H9 (cell line): ENCODE results near the gene OR56A4. TPM values are rescaled to one million over a fixed set of nuclear protein-coding genes. Genes with fewer than 3 reads are reported as not detected.

Source experiments
- DNase-seq: peaks from one replicate; pipeline ENCODE4 v3.0.0-alpha.2; 2017
- H2AFZ ChIP-seq: one replicate; pipeline ENCODE4 v1.6.1; 2013; ENCODE audit warnings: mild to moderate bottlenecking, low read length, control low read depth, moderate library complexity
- H2AK5ac ChIP-seq: 2 replicates; pipeline ENCODE4 v1.6.1; 2013; ENCODE audit warnings: low read length, control low read depth, mixed read lengths; ENCODE audit not compliant: insufficient read length
- H2BK120ac ChIP-seq: one replicate; pipeline ENCODE4 v1.6.1; 2013; ENCODE audit warnings: low read depth, mild to moderate bottlenecking, low read length, control low read depth, inconsistent platforms; ENCODE audit not compliant: poor library complexity, severe bottlenecking
- H2BK12ac ChIP-seq: 2 replicates; pipeline ENCODE4 v1.6.1; 2013; ENCODE audit warnings: low read length, control low read depth, mixed read lengths, low read depth; ENCODE audit not compliant: insufficient read length
- H2BK15ac ChIP-seq: 2 replicates; pipeline ENCODE4 v1.6.1; 2013; ENCODE audit warnings: low read depth, low read length, control low read depth
- H2BK20ac ChIP-seq: one replicate; pipeline ENCODE4 v1.6.1; 2013; ENCODE audit warnings: low read depth, mild to moderate bottlenecking, low read length, control low read depth, inconsistent platforms; ENCODE audit not compliant: poor library complexity, severe bottlenecking
- H2BK5ac ChIP-seq: 2 replicates; pipeline ENCODE4 v1.6.1; 2013; ENCODE audit warnings: low read length, control low read depth, mixed read lengths; ENCODE audit not compliant: insufficient read length
- H3K14ac ChIP-seq: 2 replicates; pipeline ENCODE4 v1.6.1; 2013; ENCODE audit warnings: low read length, control low read depth; ENCODE audit not compliant: insufficient read depth
- H3K18ac ChIP-seq: 2 replicates; pipeline ENCODE4 v1.6.1; 2013; ENCODE audit warnings: low read depth, mild to moderate bottlenecking, mixed read lengths, low read length, control low read depth; ENCODE audit not compliant: insufficient read length
- H3K23ac ChIP-seq: 2 replicates; pipeline ENCODE4 v1.6.1; 2013; ENCODE audit warnings: low read length, control low read depth, mixed read lengths, low read depth; ENCODE audit not compliant: insufficient read length
- H3K23me2 ChIP-seq: 2 replicates; pipeline ENCODE4 v1.6.1; 2013; ENCODE audit warnings: low read depth, mild to moderate bottlenecking, mixed read lengths, low read length, control low read depth; ENCODE audit not compliant: insufficient read length, poor library complexity, severe bottlenecking
- H3K27ac ChIP-seq: 2 replicates; pipeline ENCODE4 v1.5.1; 2013; ENCODE audit warnings: low read length, control low read depth, mixed read lengths, low read depth; ENCODE audit not compliant: insufficient read length
- H3K27me3 ChIP-seq: 2 replicates; pipeline ENCODE4 v1.6.1; 2013; ENCODE audit warnings: low read length, control low read depth, inconsistent platforms; ENCODE audit not compliant: insufficient read depth
- H3K4ac ChIP-seq: 2 replicates; pipeline ENCODE4 v1.6.1; 2013; ENCODE audit warnings: low read depth, mild to moderate bottlenecking, control low read depth, inconsistent platforms, low read length, moderate library complexity
- H3K4me1 ChIP-seq: 2 replicates; pipeline ENCODE4 v1.6.1; 2013; ENCODE audit warnings: low read length, control low read depth, inconsistent platforms; ENCODE audit not compliant: insufficient read depth
- H3K4me2 ChIP-seq: 2 replicates; pipeline ENCODE4 v1.6.1; 2013; ENCODE audit warnings: low read length, control low read depth, mixed read lengths; ENCODE audit not compliant: insufficient read length, insufficient read depth
- H3K56ac ChIP-seq: 2 replicates; pipeline ENCODE4 v1.6.1; 2013; ENCODE audit warnings: low read depth, mild to moderate bottlenecking, mixed read lengths, low read length, control low read depth; ENCODE audit not compliant: insufficient read length
- H3K79me1 ChIP-seq: 2 replicates; pipeline ENCODE4 v1.6.1; 2013; ENCODE audit warnings: low read depth, mild to moderate bottlenecking, moderate library complexity, low read length, control low read depth, inconsistent platforms; ENCODE audit not compliant: insufficient read depth, poor library complexity, severe bottlenecking
- H3K79me2 ChIP-seq: 2 replicates; pipeline ENCODE4 v1.6.1; 2013; ENCODE audit warnings: low read length, control low read depth, inconsistent platforms; ENCODE audit not compliant: insufficient read depth
- H3K9ac ChIP-seq: 2 replicates; pipeline ENCODE4 v1.6.1; 2013; ENCODE audit warnings: low read length, control low read depth, mixed read lengths; ENCODE audit not compliant: insufficient read length; ENCODE audit errors: extremely low read depth
- H3K9me3 ChIP-seq: one replicate; pipeline ENCODE4 v1.6.1; 2013; ENCODE audit warnings: low read depth, low read length, inconsistent platforms; ENCODE audit not compliant: control insufficient read depth
- H3T11ph ChIP-seq: one replicate; pipeline ENCODE4 v1.6.1; 2013; ENCODE audit warnings: mild to moderate bottlenecking, low read length, control low read depth, inconsistent platforms
- H4K20me1 ChIP-seq: one replicate; pipeline ENCODE4 v1.6.1; 2013; ENCODE audit not compliant: control insufficient read depth, insufficient read length, insufficient read depth
- H4K5ac ChIP-seq: 2 replicates; pipeline ENCODE4 v1.6.1; 2013; ENCODE audit warnings: low read depth, mild to moderate bottlenecking, mixed read lengths, low read length, control low read depth; ENCODE audit not compliant: insufficient read length
- H4K8ac ChIP-seq: replicated peaks from 2 replicates; pipeline ENCODE4 v1.6.1; 2013; ENCODE audit warnings: low read length, control low read depth, mixed read lengths, low read depth; ENCODE audit not compliant: insufficient read length
- H4K91ac ChIP-seq: 2 replicates; pipeline ENCODE4 v1.6.1; 2013; ENCODE audit warnings: low read depth, mild to moderate bottlenecking, moderate library complexity, mixed read lengths, low read length, control low read depth; ENCODE audit not compliant: insufficient read length
- H3K27ac Mint-ChIP-seq, 3 experiments: 2 replicates in 2 of 3; 3 replicates in 1 of 3; pipeline ENCODE4 v1.8.0; 2020 to 2021; ENCODE audit warnings: mixed read lengths in 3 of 3, mild to moderate bottlenecking in 1 of 3, moderate library complexity in 1 of 3
- H3K27me3 Mint-ChIP-seq: 2 replicates; pipeline ENCODE4 v1.8.0; 2021; ENCODE audit warnings: low read depth, mild to moderate bottlenecking, moderate library complexity, mixed read lengths
- H3K36me3 Mint-ChIP-seq, 3 experiments: 2 replicates in 2 of 3; 3 replicates in 1 of 3; pipeline ENCODE4 v1.8.0; 2020 to 2021; ENCODE audit warnings: low read depth in 3 of 3, mixed read lengths in 3 of 3; ENCODE audit not compliant: insufficient read depth in 1 of 3
- H3K4me1 Mint-ChIP-seq, 2 experiments: 2 replicates each; pipeline ENCODE4 v1.8.0; 2020; ENCODE audit warnings: mixed read lengths in 2 of 2
- H3K4me3 Mint-ChIP-seq, 2 experiments: 2 replicates in 1 of 2; 3 replicates in 1 of 2; pipeline ENCODE4 v1.8.0; 2020 to 2021; ENCODE audit warnings: mild to moderate bottlenecking in 2 of 2, mixed read lengths in 2 of 2, moderate library complexity in 1 of 2
- H3K9me3 Mint-ChIP-seq, 2 experiments: 2 replicates in 1 of 2; 3 replicates in 1 of 2; pipeline ENCODE4 v1.8.0; 2020; ENCODE audit warnings: mild to moderate bottlenecking in 2 of 2, mixed read lengths in 2 of 2, moderate library complexity in 1 of 2
- CTCF ChIP-seq: fragments of 200-600 bp; sonication (generic); conservative IDR thresholded peaks from 3 replicates; pipeline ENCODE4 v1.8.0; 2021; ENCODE audit warnings: antibody characterized with exemption, mild to moderate bottlenecking
- WGBS: extraction: QIAGEN DNeasy Blood & Tissue Kit; methylation state at CpG from one replicate; pipeline ENCODE4 v1.1.7; 2013; ENCODE audit warnings: missing lambda C conversion rate, low lambda C conversion rate, mixed read lengths; ENCODE audit not compliant: insufficient read length; ENCODE audit errors: extremely low coverage; 5-methylcytosine and 5-hydroxymethylcytosine counted together
- total RNA-seq: library from RNA; stranded (reverse); gene quantifications from 2 replicates; pipeline ENCODE4 v1.2.1, GENCODE V29; 2021

Gene OR56A4
- total RNA-seq, 1 experiment from 2014 or later: not detected

- no peak within 1 kb of the TSS for H2BK15ac ChIP-seq
- no peak within 1 kb of the TSS for H3T11ph ChIP-seq
- no peak within 1 kb of the TSS for H3K23ac ChIP-seq
- H2BK12ac ChIP-seq: no peak within 1 kb of the TSS
- no peaks in the 10 kb centered on the region for H3K4me1 ChIP-seq
- H2AFZ ChIP-seq: no peak within 1 kb of the TSS
- H3K79me2 ChIP-seq: no peaks in the 10 kb centered on the region
- no peaks in the 10 kb centered on the region for H3K79me1 ChIP-seq
- no peaks in the 10 kb centered on the region for H3K9me3 ChIP-seq
- H3K9ac ChIP-seq: no peak within 1 kb of the TSS
- Mint-ChIP-seq H3K27me3 (no peaks in the 10 kb centered on the region), H3K36me3 (no peaks in the 10 kb centered on the region), H3K4me1 (no peaks in the 10 kb centered on the region), H3K4me3 (no peak within 1 kb of the TSS), H3K9me3 (no peaks in the 10 kb centered on the region), H3K27ac (no peak within 1 kb of the TSS)
- no peak within 1 kb of the TSS for H3K56ac ChIP-seq
- no peak for TF ChIP-seq CTCF
- DNase-seq: no peak
- H3K18ac ChIP-seq: no peak within 1 kb of the TSS
- H4K8ac ChIP-seq: no peak within 1 kb of the TSS
- H4K20me1 ChIP-seq: no peaks in the 10 kb centered on the region
- H4K5ac ChIP-seq: no peak within 1 kb of the TSS
- H2BK120ac ChIP-seq: no peak within 1 kb of the TSS
- no peak within 1 kb of the TSS for H3K27ac ChIP-seq
- H3K27me3 ChIP-seq: no peaks in the 10 kb centered on the region
- H2BK20ac ChIP-seq: no peak within 1 kb of the TSS
- no peak within 1 kb of the TSS for H3K14ac ChIP-seq
- no peak within 1 kb of the TSS for H3K4me2 ChIP-seq
- H3K4ac ChIP-seq: no peak within 1 kb of the TSS
- no peak within 1 kb of the TSS for H2AK5ac ChIP-seq
- WGBS: no CpG with 5 or more reads among the region's 1 CpG
- no peaks in the 10 kb centered on the region for H3K23me2 ChIP-seq
- no peak within 1 kb of the TSS for H2BK5ac ChIP-seq
- no peak within 1 kb of the TSS for H4K91ac ChIP-seq
Observed at GRCh38 chr11:6030708-6031405, 24.1 kb upstream of the OR56A4 start, which contains the start of gene OR56A1. Gene OR56A1 (minus strand): TSS chr11:6030758. CDS start chr11:6027692, 3,066 bp downstream.
